Epithelial cell of prostate (primary cell): ENCODE data around the gene TRERF1.
"Not testable (repeated sequence)": the region's sequence is repeated elsewhere in the genome, so short reads cannot be mapped to it uniquely, and the experiment has no call there.

Source experiments
- DNase-seq: peaks from one replicate; pipeline ENCODE4 v3.0.0-alpha.2; 2011; ENCODE audit warnings: low read depth, low spot score
- H3K27ac ChIP-seq: fragments of 450-650 bp; 2 replicates; pipeline ENCODE4 v1.5.1; 2017; ENCODE audit warnings: mild to moderate bottlenecking

TRERF1 gene

GRCh38 chr6:42341771-42342553, 109.8 kb downstream of the TRERF1 start:
- H3K27ac ChIP-seq: no peak overlapping the region
- DNase-seq: no peak

GRCh38 chr6:42341221-42341620, 110.5 kb downstream of the TRERF1 start:
- no peak overlapping the region for H3K27ac ChIP-seq

GRCh38 chr6:42340511-42340910, 111.2 kb downstream of the TRERF1 start:
- H3K27ac ChIP-seq: no peak overlapping the region
- no peak for DNase-seq

More at GRCh38 chr6:42341221-42341620, 110.5 kb downstream of the TRERF1 start:
- DNase-seq: no peak

GRCh38 chr6:42339991-42340401, 111.7 kb downstream of the TRERF1 start:
- peak; percentile 29 for DNase-seq
- peak overlapping the region; percentile 27 for H3K27ac ChIP-seq

- peak overlapping the region; percentile 27 for H3K27ac ChIP-seq
- peak; percentile 70 for DNase-seq
Measured at GRCh38 chr6:42338744-42339222, 112.9 kb downstream of the TRERF1 start.

GRCh38 chr6:42337985-42338743, 113.6 kb downstream of the TRERF1 start:
- no peak for DNase-seq
- H3K27ac ChIP-seq: peak overlapping the region; percentile 27

GRCh38 chr6:42336431-42336830, 115.3 kb downstream of the TRERF1 start:
- no peak overlapping the region for H3K27ac ChIP-seq
- DNase-seq: no peak

- H3K27ac ChIP-seq: no peak overlapping the region
- DNase-seq: no peak
Measured at GRCh38 chr6:42335896-42336295, 115.8 kb downstream of the TRERF1 start.

GRCh38 chr6:42334870-42335269, 116.9 kb downstream of the TRERF1 start:
- no peak for DNase-seq
- no peak overlapping the region for H3K27ac ChIP-seq

- H3K27ac ChIP-seq: no peak overlapping the region
- DNase-seq: no peak
Measured at GRCh38 chr6:42333612-42334011, 118.1 kb downstream of the TRERF1 start.

GRCh38 chr6:42332916-42333315, 118.8 kb downstream of the TRERF1 start:
- H3K27ac ChIP-seq: no peak overlapping the region
- DNase-seq: no peak

GRCh38 chr6:42331019-42331418, 120.7 kb downstream of the TRERF1 start:
- DNase-seq: no peak
- no peak overlapping the region for H3K27ac ChIP-seq

- peak; percentile 50 for DNase-seq
Measured at GRCh38 chr6:42326248-42326647, 125.5 kb downstream of the TRERF1 start.

GRCh38 chr6:42324656-42325324, 126.9 kb downstream of the TRERF1 start:
- not testable (repeated sequence) for DNase-seq
- peak overlapping the region; percentile 70 for H3K27ac ChIP-seq

More at GRCh38 chr6:42326248-42326647, 125.5 kb downstream of the TRERF1 start:
- peak overlapping the region; percentile 70 for H3K27ac ChIP-seq

GRCh38 chr6:42322676-42323075, 129.1 kb downstream of the TRERF1 start:
- H3K27ac ChIP-seq: no peak overlapping the region

GRCh38 chr6:42321976-42322375, 129.8 kb downstream of the TRERF1 start:
- no peak overlapping the region for H3K27ac ChIP-seq
- no peak for DNase-seq

More at GRCh38 chr6:42322676-42323075, 129.1 kb downstream of the TRERF1 start:
- no peak for DNase-seq

- no peak overlapping the region for H3K27ac ChIP-seq
- DNase-seq: no peak
Measured at GRCh38 chr6:42320762-42321161, 131.0 kb downstream of the TRERF1 start.

- H3K27ac ChIP-seq: no peak overlapping the region
- no peak for DNase-seq
Measured at GRCh38 chr6:42318480-42318879, 133.2 kb downstream of the TRERF1 start.

- no peak for DNase-seq
Measured at GRCh38 chr6:42316981-42317380, 134.7 kb downstream of the TRERF1 start.

More at GRCh38 chr6:42316981-42317380, 134.7 kb downstream of the TRERF1 start:
- H3K27ac ChIP-seq: peak overlapping the region; percentile 61
